C4-2B (cell line): ENCODE data around the gene CFAP99.

Experiments used
- H3K27ac ChIP-seq: fragments of 450-650 bp; 2 replicates; pipeline ENCODE4 v1.5.1; 2017
- ZFX ChIP-seq: fragments of 450-650 bp; IDR thresholded peaks from 2 replicates; pipeline ENCODE4 v1.6.1; 2017
- TF ChIP-seq, protein P1 (sequence below): fragments of 450-650 bp; conservative IDR thresholded peaks from 2 replicates; pipeline ENCODE4 v1.5.1; 2017; ENCODE audit warnings: mild to moderate bottlenecking

CFAP99 gene

DNA sequence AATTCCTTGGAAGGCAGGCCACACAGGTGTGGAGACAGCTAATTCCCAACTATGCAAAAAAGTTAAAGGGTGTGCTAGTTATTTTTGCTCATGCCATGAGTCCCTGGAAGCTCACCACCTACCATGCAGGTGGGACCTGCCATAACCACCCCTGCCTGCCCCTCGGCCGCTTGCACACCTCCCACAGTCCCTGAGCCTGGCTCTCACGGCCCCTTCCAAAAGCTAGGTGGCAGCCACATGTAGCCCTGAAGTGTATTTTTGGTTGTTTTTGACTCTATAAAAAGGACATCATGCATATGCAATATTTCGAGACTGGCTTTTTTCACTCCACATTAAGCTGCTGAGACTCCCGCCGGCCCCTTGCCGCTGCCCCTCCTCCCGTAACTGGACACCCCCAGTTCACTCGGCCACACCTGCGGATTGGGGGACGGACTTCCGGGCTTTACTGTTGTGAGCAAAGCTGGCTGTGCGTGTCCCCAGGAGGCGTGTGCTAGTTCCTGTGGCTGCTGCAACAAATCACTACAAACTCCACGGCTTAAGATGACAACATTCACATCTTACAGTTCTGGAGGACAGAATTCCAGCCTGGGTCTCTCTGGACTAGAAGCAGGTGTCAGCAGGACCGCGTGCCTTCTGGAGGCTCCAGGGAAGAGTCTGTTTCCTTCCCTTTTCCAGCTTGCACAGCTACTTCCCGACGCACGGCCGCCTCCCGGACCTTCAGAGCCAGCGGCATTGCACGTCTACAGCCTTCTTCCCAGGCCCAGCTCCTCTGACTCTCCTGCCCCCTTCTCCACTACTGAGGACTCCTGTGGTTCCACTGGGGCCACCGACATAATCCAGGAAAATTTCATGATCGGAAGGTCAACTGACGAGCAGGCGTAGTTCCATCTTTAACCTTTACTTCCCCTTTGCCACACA lies 25.1 kb upstream of the CFAP99 start:
- TF ChIP-seq ZFX, result no peak
- TF ChIP-seq, protein P1, sequence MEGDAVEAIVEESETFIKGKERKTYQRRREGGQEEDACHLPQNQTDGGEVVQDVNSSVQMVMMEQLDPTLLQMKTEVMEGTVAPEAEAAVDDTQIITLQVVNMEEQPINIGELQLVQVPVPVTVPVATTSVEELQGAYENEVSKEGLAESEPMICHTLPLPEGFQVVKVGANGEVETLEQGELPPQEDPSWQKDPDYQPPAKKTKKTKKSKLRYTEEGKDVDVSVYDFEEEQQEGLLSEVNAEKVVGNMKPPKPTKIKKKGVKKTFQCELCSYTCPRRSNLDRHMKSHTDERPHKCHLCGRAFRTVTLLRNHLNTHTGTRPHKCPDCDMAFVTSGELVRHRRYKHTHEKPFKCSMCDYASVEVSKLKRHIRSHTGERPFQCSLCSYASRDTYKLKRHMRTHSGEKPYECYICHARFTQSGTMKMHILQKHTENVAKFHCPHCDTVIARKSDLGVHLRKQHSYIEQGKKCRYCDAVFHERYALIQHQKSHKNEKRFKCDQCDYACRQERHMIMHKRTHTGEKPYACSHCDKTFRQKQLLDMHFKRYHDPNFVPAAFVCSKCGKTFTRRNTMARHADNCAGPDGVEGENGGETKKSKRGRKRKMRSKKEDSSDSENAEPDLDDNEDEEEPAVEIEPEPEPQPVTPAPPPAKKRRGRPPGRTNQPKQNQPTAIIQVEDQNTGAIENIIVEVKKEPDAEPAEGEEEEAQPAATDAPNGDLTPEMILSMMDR, result no peak
- H3K27ac ChIP-seq, result no peak overlapping the region

DNA sequence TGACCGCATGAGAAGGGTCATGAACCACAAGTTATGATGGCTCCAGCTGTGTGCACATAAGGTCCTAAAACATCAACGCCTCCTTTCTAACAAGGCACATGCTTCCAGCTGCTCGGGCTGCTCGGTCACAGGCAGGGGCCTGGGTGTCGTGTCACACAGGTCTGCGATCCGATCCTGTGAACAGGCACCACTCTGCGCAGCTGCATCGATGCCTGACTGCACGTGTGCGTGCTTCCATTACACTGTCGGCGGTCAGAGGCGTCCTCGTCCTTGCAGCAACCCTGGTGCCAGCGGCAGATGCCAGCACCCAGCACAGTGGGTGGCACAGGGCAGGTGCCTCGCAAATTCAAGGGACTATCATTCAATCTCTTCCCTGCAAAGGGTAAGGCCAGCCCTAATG lies 24.2 kb upstream of the CFAP99 start:
- H3K27ac ChIP-seq, result no peak overlapping the region
- TF ChIP-seq, protein P1, result no peak
- no peak for TF ChIP-seq ZFX

DNA sequence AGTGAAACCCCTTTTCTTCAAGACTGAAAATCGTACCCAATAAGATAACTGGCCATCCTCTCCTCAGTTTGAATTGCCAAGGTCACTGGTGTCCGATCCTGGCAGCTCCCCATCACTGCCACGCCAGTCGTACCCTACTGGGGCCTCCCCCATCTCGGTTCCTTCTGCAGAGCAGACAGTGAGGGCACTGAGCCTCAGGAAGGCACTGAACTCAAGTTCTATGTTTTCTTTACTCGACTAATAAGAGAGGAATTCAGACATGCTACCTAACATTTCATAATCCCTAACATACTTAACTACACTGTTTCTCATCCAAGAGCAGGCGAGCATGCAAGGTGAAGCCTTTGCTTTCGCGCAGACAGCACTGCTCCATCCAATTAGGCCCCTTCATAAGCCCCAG lies 23.7 kb upstream of the CFAP99 start:
- no peak overlapping the region for H3K27ac ChIP-seq
- TF ChIP-seq, protein P1, result no peak
- TF ChIP-seq ZFX, result no peak

DNA sequence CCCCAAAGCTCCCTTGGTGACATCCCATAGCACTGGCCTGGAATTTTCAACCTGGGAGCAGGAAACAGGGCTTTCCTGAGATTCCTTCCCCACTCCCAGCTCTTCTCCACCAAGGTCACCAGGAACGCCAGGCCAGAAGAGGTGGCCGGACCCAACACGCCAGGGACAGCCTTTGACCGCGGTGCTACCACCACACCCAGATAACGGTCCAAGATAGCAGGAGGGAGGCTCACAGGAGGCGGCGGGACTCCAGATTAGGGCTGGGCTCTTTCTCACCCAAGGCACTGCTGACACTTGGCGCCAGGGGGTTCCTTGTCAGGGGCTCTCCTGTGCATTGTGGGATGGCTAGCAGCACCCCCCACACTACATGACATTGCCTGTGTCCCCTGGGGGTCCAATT lies 23.2 kb upstream of the CFAP99 start:
- H3K27ac ChIP-seq, result no peak overlapping the region
- TF ChIP-seq ZFX, result no peak
- TF ChIP-seq, protein P1, result no peak

DNA sequence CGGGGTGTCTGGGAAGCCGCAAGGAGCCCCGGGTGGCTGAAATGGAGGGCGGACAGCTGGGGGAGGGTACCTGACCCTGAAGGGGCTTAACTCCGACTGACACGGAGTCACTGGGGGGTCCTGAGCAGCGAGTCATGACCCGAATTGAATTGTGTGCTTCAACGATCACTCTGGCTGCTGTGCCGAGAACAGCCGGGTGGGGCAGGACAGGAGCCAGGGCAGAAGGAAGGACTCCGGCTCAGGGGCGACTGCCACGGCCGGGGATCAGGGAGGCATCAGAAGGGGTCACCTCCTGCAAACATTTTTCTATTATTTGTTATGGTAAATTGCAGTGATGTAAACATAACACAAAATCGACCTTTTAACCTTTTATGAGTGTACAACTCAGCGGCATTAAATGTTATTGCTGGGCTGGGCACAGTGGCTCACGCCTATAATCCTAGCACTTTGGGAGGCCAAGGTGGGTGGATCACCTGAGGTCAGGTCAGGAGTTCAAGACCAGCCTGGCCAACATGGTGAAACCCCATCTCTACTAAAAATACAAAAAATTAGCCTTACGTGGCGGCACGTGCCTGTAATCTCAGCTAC lies 21.9 kb upstream of the CFAP99 start:
- no peak for TF ChIP-seq ZFX
- TF ChIP-seq, protein P1, result no peak

DNA sequence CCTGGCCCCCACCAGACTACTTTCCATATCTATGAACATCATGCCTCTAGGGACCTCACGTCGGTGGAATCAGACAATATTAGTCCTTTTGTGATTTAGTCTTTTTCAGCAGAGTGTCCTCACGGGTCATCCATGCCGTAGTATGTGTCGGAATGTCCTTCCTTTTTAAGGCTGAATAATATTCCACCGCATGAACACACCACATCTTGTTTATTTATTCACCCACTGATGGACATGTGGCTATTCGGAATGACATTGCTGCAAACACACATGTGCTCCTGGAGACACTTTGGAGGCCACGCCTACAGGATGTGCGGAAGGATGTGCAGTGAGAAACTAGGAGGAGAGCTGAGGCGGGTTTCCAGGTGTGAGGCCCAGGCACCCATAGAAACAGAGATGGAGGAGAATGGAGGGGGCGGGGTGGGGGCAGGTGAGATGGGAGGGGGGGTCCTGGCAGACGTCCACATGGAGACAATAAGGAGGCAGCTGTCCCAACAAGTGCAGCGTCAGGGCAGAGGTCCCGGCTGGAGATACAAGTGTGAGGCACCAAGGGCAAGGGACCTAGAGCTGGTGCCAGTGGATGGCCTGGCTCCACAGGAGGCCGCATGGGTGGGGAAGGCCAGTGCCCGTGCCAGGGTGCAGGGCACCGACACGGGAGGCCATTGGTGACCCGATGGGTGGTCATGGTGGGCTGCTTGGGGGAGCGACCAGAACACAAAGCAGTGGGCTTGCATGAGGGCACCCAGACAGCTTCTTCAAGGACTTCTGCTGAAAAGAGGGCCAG lies 21.0 kb upstream of the CFAP99 start:
- H3K27ac ChIP-seq, result no peak overlapping the region
- TF ChIP-seq ZFX, result no peak
- TF ChIP-seq, protein P1, result no peak

More for the DNA sequence above, 21.9 kb upstream of the CFAP99 start:
- H3K27ac ChIP-seq, result no peak overlapping the region

DNA sequence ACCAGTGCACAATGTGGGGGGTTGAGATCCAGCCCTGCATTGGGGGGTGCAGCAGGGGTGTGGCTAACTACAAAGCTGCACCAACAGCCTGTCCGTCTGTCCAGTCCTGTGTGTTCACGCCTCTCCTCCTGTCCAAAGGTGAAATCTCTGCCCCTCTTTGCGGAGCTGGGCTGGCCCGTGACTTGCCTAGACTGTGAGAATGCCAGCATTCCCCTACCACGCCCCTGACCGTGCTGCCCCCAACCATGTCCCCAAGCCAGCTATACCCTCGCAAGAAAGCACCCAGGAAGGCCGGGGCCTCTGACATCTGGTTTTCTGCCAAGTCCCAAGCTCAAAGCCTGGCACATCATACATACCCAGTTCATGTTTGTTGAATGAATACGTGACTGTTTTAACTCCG lies 19.5 kb upstream of the CFAP99 start:
- TF ChIP-seq, protein P1, result no peak
- no peak for TF ChIP-seq ZFX
- H3K27ac ChIP-seq, result no peak overlapping the region
